GM10266 (cell line): Measurements from ENCODE around the gene HPD.

ENCODE experiments used
- DNase-seq: peaks from one replicate; pipeline ENCODE4 v3.0.0; 2012; ENCODE audit errors: extremely low spot score
- TF ChIP-seq, protein P1 (sequence below): IDR thresholded peaks from 2 replicates; pipeline ENCODE4 v1.5.1; 2012; ENCODE audit warnings: mild to moderate bottlenecking, low read depth; ENCODE audit not compliant: control insufficient read depth, insufficient read depth; ENCODE audit errors: missing control alignments

The HPD gene

DNA sequence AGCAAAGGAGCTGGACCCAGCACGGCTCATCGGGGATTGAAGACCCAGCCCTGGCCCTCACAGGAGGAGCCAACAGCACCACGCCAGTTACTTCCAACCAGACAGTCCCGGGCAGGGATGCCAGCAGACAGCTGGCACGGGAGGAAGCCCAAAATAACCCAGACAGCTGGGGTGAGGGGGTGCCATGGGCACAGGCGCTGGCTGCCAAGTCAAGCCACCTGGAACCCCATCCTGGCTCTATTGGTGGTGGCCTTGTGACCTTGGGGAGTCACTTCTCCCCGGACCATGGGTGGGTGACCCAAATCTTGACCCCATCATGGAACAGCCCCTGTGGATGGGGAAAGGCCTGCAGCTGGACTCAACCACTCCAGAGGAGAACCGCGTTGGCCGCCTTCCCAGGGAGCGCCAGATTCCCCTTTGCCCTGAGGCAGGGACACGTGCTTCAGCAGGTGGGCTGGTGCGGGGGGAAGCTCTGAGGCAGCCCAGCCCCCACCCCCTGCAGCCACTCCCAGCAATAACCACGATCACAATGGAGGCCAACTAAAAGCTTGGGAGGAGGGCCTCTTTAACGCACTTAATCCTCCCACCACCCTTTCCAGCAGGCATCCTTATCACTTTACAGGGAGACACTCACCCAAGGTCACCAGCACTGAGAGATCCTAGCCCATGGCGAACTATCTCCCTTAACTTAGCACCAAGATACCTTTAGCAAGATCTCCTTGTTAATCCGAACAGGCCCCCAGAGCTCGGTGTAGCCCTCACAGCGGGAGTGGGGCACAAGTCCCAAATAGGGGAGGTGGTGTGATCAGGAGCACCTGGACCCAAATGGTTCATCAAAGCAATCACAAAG is 60.5 kb downstream of the HPD start:
- TF ChIP-seq, protein P1, sequence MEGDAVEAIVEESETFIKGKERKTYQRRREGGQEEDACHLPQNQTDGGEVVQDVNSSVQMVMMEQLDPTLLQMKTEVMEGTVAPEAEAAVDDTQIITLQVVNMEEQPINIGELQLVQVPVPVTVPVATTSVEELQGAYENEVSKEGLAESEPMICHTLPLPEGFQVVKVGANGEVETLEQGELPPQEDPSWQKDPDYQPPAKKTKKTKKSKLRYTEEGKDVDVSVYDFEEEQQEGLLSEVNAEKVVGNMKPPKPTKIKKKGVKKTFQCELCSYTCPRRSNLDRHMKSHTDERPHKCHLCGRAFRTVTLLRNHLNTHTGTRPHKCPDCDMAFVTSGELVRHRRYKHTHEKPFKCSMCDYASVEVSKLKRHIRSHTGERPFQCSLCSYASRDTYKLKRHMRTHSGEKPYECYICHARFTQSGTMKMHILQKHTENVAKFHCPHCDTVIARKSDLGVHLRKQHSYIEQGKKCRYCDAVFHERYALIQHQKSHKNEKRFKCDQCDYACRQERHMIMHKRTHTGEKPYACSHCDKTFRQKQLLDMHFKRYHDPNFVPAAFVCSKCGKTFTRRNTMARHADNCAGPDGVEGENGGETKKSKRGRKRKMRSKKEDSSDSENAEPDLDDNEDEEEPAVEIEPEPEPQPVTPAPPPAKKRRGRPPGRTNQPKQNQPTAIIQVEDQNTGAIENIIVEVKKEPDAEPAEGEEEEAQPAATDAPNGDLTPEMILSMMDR, result no peak
- no peak for DNase-seq

DNA sequence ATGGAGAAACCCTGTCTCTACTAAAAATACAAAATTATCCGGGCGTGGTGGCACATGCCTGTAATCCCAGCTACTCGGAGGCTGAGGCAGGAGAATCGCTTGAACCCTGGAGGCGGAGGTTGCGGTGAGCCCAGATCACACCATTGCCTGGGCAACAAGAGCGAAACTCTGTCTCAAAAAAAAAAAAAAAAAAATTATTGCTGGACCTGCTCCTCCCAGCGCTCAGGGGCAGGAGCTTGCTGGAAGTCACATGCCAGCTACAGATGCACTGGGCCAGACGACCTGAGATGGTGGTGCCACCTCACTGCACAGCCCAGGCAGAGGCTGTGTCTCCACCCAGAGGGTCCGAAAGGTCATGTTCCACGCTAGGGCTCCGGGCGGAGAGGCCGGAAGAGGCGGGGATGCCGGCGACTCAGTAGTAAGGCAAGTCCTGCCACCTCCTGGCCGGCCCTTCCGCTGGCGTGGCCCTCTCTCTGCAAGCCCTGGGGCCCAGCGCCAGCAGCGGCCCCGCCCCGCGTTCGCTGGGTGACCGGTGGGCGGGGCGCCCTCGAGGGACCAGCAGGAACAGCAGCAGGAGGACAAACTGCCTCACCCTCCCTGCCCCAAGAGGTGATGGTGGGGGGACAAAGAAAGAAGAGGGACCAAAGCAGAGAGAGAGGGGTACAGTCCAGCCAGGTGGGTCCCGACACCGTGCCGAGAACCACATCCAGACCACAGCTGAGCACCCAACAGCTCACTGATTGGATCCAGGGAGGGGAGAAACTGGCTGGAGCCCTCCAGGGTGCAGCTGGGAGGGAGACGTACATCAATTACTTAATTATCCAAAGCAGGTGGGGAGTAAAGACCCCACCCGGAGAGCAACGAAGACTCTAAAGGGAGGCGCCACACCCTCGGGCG is 61.6 kb downstream of the HPD start:
- TF ChIP-seq, protein P1, result no peak
- DNase-seq, result no peak

DNA sequence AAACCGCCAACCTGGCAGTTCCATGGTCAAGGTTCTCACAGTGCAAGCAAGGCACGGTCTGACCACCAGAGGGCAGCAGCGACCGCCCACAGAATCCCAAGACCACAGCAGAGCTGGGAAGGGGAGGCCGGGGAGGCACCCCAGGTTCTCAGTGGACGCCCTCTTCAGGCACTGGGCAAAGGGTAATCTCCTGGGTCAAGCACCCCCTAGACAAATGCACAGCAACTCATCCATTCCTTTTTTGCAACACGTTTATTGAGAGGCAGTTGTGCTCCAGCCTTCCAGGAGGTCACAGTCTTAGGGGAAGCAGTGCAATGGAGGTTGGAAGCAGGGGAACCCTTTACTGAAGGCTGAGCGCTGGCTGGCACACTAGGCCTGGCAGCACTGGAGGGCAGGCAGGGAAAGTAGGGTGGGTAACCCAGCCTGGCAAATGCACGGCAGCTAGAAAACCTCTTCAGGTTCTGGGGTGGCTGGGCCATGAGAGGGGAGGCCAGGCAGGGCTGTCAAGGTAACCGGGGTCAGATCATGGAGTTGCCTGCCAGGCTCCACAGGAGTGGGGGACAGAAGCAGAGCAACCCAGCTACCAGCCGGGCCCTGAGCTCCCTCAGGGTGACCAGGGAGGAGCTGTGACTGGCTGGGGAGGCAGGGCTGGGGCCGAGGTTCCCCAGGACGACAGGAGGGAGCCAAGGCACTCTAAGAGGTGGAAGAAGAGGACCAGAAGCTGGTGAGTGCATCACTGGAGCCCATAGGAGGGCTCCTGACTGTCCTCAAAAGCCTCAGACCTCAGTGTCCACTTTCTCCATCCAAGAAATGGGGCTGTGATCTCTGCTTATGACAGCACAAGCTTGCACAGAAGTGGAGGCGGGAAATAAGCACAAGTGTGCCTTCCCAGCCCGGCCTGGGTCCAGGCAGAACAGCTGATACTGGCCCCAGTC is 63.4 kb downstream of the HPD start:
- peak; percentile 88 for DNase-seq
- TF ChIP-seq, protein P1, result peak; percentile 97

DNA sequence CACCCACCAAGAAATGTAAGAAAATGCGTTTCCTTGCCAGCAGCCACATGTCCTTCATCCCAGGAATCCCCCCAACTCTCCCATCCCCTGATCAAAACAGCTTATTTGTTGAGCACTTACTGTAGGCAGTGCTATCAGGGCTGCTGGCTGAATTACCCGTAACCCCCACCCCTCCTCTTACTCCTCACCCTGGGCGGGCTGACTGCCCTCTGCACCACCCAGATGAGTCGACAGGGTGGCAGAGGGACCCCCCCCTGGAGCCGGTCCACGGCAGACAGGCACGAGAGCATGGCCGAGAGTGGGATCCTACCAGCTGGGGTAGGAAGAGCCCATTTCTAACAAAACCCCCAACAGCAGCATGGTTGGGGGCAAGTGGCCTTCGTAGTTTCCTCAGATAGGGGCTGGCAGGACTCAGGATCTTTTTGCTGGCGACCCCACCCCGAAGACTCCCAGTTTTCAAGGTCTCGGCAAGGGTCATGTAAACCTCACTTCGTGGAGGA is 64.1 kb downstream of the HPD start:
- TF ChIP-seq, protein P1, result no peak
- peak; percentile 48 for DNase-seq

DNA sequence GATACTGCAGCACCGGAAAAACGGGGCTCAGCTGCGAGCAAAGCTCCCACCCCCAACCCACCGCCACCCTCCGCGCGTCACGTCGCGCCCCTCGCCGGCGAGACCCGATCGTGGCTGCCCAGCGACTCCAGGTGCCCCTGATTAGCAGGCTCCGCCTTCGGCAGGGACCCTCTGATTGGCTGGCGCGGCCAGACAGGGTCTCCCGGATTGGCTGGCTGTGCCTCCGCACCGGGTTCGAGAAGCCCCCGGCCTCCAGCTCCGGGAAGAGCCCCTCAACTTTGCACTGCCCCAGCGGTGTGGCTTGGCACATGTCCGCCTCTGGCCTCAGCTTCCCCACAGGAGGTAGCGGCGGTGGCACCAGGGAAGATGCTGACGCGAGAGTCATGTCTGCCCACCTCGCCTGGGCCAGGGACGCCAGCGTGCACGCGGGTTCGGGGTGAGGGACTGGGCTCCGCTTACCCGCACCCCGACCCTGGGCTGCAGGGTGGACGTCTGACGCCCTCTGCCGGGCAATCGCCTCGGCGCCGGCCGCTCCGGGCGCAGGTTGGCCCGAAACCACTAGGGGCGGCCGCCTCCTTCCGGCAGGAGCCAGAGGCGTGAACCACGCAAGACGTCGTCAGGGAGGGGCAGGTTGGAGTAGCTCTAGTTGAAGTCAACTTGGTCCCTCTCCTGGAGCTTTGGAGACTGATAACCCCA is 64.7 kb downstream of the HPD start:
- DNase-seq, result peak; percentile 92
- TF ChIP-seq, protein P1, result peak; percentile 100

DNA sequence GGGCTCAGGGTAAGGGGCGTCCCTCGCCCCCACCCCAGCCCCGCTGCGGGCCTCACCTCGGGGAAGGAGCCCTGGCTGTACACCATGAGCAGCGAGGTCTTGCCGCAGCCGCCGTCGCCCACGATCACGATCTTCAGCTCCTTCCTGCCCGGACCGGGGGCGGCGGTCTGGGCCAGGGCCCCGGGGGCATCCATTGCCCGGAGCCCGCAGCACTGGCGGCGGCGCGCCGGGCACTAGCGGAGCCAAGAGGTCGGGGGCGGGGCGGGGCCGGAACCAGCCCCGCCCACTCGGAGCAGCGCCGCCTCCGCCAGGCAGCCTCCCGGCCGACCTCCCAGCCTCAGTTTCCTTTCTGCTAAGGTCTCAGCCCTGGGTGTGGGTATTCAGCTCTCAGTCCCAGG is 65.2 kb downstream of the HPD start, which contains the start of gene RHOF:
Gene RHOF, minus strand, starts transcription at position 249 of the 398 bp plus-strand sequence. Its CDS starts 55 bp downstream, at position 194.
- TF ChIP-seq, protein P1, result no peak
- peak; percentile 79 for DNase-seq
